Skin of body (tissue), 2 donors: ENCODE measurements around the gene EEF1AKMT3. TPM values are rescaled to one million over a fixed set of nuclear protein-coding genes. Genes with fewer than 3 reads are reported as not detected.

Experiments
- DNase-seq: peaks from one replicate; lab custom pipeline; 2025; lab: John Stamatoyannopoulos, UW
- total RNA-seq: library from RNA; depleted of rRNA; stranded (reverse); fragments of >200 nt; gene quantifications from one replicate; pipeline ENCODE4 v1.2.3, GENCODE V29; 2014

EEF1AKMT3 gene
- 8.9 TPM for total RNA-seq

- peak; percentile 73 for DNase-seq
These were observed at the start of gene EEF1AKMT3 for GRCh38 chr12:57772429-57773322. EEF1AKMT3 (plus strand) TSS chr12:57772614; CDS start chr12:57772725, 111 bp downstream.

DNA sequence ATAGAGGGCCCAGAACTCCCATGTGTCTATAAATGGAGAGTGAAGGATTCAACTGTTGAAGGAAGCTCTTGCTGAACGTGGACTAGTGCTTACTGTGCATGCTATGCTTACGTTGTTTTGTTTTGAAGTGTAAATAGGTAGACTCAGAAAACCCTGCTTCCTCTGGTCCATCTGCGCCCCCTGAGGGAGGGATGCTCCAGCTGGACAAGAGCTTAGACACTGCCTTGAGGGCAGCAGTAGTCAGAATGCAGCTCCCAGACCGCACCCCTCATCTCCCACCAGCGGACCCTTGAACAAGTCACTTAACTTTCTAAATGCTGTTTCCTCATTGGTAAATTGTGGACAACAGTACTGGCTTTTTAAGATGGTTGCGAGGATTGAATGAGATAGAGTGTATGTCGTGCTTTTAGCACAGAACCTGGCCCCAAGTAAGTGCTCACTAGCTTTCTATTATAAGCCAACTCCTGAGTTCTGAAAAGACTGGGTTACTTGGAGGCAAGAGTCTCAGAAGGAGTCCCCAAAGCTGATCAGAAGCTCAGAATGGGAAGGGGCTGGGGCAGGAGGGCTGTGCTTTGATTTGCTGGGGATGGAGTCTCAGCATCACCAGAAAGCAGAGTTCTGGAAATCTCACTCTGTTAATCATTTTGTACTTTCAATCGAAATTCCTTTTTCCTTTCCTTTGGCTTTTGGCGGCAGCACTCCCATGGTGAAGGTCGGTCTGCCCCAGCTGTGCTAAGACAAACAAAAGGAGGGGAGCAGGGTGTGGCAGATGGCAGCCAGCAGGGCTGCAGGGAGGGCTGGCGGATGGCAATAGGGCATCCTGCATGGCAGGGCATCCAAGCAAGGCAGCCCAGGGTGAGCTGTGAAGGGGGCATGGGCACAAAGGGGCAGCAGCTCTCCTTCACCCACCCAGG is 49.4 kb upstream of the EEF1AKMT3 start:
- no peak for DNase-seq

DNA sequence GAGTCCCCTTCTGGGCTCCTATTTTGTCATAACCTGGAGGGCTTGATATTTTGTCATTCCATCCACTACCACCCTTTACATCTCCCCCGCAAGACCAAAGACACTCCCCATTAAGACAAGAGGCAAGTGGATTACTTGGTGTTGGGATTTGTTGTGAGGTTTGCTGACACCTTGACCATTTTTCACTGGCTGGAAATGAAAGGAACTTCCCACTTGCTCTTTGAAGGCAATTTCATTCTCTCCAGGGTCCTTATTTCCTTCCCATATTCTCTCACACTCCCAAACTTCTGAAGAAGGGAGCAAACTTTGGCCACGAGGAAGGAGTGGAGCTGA is 48.8 kb upstream of the EEF1AKMT3 start:
- DNase-seq, result no peak

DNA sequence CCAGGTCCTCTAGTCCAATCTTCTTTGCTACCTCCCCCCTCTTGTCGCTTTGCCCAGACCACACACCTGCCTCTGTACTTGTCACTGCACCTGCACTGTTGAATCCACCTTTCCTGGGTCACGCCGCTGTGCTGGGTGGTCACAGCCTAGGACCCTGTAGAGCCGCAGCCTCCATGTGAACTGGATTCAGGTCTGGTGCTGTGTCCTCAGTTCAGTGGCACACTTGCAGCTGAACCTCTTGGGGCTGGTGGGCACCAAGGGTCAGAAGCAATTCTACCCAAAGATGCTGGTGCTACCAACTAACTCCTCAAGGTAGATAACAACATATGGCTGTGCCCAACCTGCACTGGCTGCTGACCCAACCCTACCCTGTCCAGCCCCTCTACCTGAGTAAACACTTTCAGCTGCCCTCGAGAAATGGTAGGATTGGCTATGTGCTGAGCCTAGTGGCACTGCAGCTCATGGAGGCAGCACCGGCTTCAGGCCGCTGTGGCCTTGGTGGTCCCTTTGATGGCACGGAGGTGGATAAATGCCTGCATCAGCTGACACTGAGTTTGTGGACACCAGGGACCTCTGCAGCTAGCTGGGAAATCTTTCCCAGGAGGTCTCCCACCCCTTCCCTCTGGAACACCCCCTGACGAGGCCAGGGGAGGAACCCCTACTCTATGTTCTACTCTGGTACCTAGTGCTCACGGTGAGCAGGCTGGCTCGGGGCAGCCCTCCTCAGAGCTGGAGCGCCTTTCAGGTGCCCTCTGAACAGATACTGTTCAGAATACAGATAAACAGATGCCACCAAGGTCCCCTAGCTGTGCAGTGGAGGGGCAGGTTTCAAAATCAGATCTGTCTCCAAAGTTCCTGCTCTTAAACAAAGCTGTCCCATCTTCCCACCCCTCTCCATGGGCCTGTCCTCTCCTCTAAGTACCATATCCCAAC is 48.1 kb upstream of the EEF1AKMT3 start:
- DNase-seq, result no peak

DNA sequence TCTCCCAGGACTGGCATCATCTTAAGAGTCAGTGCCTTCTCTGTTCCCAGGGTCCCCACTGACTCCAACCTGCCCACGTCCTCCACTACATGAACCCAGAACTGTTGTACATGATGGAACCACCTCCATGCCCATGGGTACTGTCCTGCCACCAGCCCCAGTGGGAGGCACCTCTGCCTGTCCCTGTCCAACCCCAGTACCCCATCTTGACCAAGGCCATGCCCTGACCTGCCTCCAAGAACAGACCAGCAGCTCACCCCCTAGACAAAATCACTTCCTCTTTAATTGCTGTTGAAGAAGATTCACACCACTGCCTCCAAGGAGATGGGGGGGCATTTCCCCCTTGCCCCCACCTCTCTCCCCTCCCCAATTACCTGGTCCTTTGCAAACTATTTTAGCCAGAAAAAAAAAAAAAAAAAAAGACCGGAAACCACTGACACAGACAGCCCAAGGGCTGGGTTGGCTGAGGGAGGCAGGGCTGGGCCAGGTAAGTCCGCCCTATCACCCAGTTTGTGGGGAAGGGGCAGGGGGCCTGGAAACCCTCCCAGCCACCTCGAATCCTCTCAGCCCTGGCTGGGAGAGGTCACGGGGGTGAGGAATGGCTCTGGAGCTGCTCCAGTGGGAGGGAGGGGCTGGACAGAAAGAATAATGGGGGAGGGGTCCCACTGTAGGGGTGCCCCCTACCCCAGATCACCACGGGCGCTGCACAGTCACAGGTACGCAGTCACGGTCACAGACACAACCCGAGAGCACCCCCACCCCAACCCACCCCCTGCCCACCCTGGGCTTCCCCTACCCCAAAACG is 47.3 kb upstream of the EEF1AKMT3 start:
- DNase-seq, result no peak

DNA sequence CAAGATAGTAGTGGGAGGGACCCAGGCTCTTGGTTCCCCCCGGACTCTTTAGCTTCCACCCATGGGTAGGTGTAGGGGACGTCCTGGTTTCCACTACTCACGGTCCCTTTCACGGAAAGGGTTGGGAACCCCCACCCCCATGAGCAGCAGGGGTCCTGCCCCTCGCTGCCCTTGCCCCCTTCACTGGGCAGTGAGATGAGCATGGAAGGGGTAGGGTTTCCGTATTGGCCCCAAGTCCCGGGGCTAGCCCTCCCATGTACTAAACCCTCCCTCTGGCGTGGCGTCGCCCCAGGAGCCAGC is 46.6 kb upstream of the EEF1AKMT3 start:
- no peak for DNase-seq

DNA sequence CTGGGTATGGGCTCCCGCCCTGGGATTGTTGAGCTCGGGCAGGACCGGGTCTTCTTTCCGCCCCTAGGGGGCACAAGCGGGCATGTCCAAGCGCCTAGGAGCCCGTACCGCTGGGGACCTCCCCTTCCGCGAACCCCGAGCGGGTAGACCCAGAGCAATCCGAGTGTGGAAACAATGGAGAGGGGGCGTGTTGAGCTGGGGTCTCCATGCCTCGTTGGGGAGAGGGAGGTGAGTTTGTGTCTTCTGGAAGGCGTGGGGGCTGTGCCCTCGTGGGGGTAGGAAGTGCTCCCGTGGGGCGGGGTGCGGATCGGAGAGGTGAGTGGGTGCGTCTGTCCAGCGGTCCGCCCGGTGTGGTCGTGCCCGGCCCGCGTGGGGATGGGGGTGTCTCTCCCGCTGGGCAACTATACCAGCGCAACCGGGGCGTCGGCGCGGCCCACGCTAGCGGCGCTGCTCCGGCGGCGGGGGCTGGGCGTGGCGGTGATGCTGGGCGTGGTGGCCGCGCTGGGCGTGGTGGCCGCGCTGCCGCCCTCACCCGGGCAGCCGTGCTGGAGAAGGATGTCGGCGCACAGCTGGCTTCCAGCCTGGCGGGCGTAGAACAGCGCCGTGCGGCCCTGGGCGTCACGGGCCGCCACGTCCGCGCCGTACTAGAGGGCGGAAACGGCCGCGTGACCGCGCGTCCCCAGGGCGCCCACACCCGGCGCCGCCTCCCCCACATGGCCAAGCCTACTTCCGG is 46.1 kb upstream of the EEF1AKMT3 start:
- peak; percentile 57 for DNase-seq

DNA sequence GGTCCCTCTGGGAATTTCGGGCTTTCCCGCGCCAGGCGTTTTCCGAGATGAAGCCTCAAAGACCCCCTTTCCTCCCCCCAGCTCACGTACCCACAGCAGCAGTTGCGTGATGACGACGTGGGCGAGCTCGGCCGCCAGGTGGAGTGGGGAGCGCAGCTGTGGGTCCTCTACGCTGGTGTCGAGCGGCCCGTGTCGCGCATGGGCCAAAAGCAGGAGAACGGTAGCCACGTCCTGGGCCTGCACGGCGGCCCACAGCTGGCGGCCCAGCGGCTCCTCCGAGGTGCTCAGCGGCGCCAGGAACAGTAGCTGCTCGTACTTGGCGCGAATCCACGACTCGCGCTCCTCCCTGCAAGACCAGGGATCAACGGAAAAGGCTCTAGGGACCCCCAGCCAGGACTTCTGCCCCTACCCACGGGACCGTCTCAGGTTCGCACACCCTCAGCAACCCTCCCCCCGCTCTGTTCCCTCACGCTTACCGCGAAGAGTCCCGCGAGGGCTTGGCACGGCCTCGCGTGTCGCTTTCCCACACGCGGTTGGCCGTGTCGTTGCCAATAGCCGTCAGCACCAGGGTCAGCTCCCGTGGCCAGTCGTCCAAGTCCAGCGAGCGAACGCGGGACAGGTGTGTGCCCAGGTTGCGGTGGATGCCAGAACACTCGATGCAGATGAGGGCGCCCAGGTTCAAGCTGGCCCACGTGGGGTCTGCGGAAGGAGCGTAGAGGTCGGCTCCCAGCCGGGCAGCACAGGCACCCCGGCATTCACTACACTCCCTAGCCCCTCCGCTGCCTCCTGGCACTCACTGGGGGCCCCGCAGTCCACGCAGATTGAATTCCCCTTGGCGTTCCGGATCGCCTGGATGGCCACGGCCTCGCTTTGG is 45.3 kb upstream of the EEF1AKMT3 start:
- peak; percentile 52 for DNase-seq

- DNase-seq, result no peak
These were observed 44.5 kb upstream of the EEF1AKMT3 start for GRCh38 chr12:57727758-57728395.

DNA sequence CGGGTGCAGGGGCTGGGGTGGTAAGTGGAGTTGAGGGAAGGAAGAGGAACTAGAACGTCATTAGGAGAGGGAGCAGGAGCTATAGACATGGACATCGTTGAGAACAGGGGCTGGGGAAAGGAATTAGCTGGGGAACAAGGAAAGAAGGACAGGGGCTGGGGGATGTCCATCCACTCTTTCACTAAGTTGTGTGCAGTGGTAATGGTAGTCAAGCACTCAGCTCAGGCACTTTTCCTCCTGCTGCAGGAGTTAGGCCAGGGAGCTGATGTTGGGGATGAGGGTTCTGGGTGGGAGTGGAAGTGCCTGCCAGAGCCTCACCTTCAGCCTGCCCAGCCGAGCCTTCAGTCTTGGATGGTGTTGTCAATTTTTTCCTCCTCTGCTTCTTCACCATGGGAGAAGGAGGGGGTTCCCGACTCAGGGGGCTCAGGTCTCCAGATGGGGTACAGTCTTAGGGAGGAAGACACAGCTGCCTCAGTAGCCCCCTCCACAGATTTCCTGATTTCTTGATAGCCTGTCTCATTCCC is 43.0 kb upstream of the EEF1AKMT3 start:
- DNase-seq, result no peak

GRCh38 chr12:57730336-57731067 is 41.9 kb upstream of the EEF1AKMT3 start:
- no peak for DNase-seq

GRCh38 chr12:57731411-57732080 is 40.9 kb upstream of the EEF1AKMT3 start:
- no peak for DNase-seq

DNA sequence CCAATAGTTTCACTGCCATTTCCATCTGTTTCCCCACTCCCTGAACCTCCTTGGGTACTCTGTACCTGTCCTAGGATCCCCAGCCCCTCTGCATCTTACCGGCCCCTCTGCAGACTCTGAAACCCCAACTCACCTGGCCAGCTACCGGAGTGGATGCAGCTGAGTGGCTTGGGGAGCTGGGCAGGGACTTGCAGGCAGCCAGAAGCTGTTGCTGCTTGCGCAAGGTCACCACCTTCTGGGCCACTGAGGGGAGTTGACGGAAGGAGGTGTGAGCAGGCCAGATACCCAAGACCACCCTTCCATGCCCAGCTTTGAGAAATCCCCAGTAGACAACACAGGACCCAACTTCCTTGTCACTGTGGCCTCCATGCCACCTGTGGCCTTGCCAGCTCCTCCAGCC is 40.1 kb upstream of the EEF1AKMT3 start:
- no peak for DNase-seq

GRCh38 chr12:57732726-57733593 is 39.5 kb upstream of the EEF1AKMT3 start:
- no peak for DNase-seq

- DNase-seq, result no peak
These were observed 38.5 kb upstream of the EEF1AKMT3 start for GRCh38 chr12:57733928-57734327.

- DNase-seq, result no peak
These were observed 37.8 kb upstream of the EEF1AKMT3 start for GRCh38 chr12:57734591-57734990.
